HL-60 (cell line): ENCODE measurements around the gene FARSB.

Experiments
- CTCF ChIP-seq: IDR thresholded peaks from one replicate; pipeline ENCODE4 v1.5.1; 2011; ENCODE audit warnings: low read length, control low read depth, inconsistent platforms; ENCODE audit not compliant: insufficient read depth
- GABPA ChIP-seq: IDR thresholded peaks from 2 replicates; pipeline ENCODE4 v1.6.1; 2012; ENCODE audit warnings: low read depth
- SPI1 ChIP-seq: IDR thresholded peaks from 2 replicates; pipeline ENCODE4 v1.6.1; 2012; ENCODE audit warnings: low read depth, mild to moderate bottlenecking, borderline replicate concordance

GRCh38 chr2:222670191-222671038 is 14.5 kb upstream of the FARSB start:
- TF ChIP-seq CTCF (no peak), GABPA (no peak), SPI1 (no peak)
